ENCODE results near the gene RSPH6A. TPM values are rescaled to one million over a fixed set of nuclear protein-coding genes. Genes with fewer than 3 reads are reported as not detected.

Gene RSPH6A
- total RNA-seq, 1 experiment from 2014 or later: 0.39 TPM

DNA sequence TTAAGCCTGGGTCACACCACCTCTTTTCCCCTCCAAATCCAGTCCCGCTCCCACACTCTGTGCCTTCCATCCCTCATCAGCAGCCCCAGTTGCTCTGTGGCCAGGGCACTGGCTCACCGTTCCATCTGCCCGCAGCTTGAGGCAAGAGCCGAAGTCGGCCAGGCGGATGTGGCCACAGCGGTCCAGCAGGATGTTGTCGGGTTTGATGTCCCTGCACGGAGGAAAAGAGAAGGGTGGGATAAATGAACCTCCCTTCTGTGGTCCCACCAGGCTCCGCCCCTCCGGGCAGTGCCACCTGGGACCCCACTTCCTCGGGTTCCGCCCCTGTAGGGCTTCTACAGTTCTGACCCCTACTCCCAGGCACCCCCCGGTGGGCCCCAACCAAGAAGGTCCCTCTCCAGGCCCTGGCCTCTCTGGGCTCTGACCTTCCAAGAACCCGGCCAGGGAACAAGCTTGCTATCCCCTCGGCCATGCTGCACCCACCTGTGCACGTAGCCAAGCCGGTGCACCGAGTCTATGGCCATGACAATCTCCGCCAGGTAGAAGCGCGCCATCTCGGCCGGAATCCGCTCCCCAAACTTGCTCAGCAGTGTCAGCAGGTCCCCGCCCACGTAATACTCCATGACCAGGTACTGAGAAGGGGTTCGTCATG lies 37.0 kb downstream of the RSPH6A start:
- H3K27me3 ChIP-seq (ENCODE audit: insufficient read depth, low read depth): no peaks in the 10 kb centered on the region
- BruUV-seq (replicated peaks): no TSS peak
- no peak for TF ChIP-seq EZH2 (IDR thresholded peaks at IDR 0.05; ENCODE audit: low read depth)
- TF ChIP-seq, protein P1, sequence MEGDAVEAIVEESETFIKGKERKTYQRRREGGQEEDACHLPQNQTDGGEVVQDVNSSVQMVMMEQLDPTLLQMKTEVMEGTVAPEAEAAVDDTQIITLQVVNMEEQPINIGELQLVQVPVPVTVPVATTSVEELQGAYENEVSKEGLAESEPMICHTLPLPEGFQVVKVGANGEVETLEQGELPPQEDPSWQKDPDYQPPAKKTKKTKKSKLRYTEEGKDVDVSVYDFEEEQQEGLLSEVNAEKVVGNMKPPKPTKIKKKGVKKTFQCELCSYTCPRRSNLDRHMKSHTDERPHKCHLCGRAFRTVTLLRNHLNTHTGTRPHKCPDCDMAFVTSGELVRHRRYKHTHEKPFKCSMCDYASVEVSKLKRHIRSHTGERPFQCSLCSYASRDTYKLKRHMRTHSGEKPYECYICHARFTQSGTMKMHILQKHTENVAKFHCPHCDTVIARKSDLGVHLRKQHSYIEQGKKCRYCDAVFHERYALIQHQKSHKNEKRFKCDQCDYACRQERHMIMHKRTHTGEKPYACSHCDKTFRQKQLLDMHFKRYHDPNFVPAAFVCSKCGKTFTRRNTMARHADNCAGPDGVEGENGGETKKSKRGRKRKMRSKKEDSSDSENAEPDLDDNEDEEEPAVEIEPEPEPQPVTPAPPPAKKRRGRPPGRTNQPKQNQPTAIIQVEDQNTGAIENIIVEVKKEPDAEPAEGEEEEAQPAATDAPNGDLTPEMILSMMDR (conservative IDR thresholded peaks at IDR 0.05): no peak
- ChIA-PET CTCF (no interaction called here), POLR2A (ENCODE audit: unreplicated experiment) (no interaction called here)
- no peak for DNase-seq
- H2AFZ ChIP-seq: no peak overlapping the region
- peaks cover 36% of the 10 kb centered on the region for H3K4me1 ChIP-seq (replicated peaks; ENCODE audit: insufficient read depth)
- H3K4me2 ChIP-seq: no peak overlapping the region
- peaks cover 29% of the 10 kb centered on the region for H3K36me3 ChIP-seq (ENCODE audit: low read depth)
- peaks cover 9% of the 10 kb centered on the region for H4K20me1 ChIP-seq (ENCODE audit: insufficient read depth)
- no peaks in the 10 kb centered on the region for H3K9me2 ChIP-seq (ENCODE audit: insufficient read depth)
- H3K27ac ChIP-seq: no peak overlapping the region
- H3F3A ChIP-seq (ENCODE audit: insufficient read depth, low read depth): peaks cover 57% of the 10 kb centered on the region
- H3K79me2 ChIP-seq (ENCODE audit: low read depth): peaks cover 13% of the 10 kb centered on the region
- H3K9me3 ChIP-seq (ENCODE audit: insufficient read depth, low read depth): no peaks in the 10 kb centered on the region
- intact Hi-C loops (cut with micrococcal nuclease; ENCODE audit: unreplicated experiment): no loop called here
- no peak overlapping the region for H3K4me3 ChIP-seq

DNA sequence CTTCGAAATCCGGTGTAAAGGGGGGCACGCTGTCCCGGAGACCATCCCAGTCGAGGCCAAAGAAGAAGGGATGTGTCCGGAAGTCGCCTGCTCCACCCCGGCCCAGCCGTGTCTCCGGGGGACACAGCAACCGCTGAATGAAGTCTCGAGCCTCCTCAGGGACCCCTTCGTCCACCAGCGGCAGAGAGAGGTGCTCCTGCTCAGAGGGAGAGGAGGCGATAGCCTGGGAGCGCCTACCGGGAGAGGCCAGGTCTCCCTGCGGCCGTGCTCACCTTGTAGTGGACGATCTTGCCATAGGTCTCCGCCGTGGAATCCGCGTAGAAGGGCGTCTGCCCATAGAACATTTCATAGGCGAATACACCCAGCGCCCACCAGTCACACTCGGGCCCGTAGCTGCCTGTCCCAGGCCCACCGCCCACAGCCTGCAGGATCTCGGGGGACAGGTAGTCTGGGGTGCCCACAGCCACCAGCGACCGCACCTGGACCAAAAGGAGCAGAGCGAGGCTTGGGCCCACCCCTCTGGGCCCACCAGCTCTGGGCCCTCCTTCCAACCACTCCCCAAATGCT lies 37.6 kb downstream of the RSPH6A start:
- no peaks in the 10 kb centered on the region for H3K9me3 ChIP-seq (ENCODE audit: insufficient read depth, low read depth)
- H3K4me3 ChIP-seq: no peak overlapping the region
- no peaks in the 10 kb centered on the region for H3K9me2 ChIP-seq (ENCODE audit: insufficient read depth)
- DNase-seq: no peak
- H3K4me2 ChIP-seq: no peak overlapping the region
- no peak overlapping the region for H3K27ac ChIP-seq
- ChIA-PET CTCF (no interaction called here), POLR2A (ENCODE audit: unreplicated experiment) (no interaction called here)
- peaks cover 30% of the 10 kb centered on the region for H3K36me3 ChIP-seq (ENCODE audit: low read depth)
- no peaks in the 10 kb centered on the region for H3K27me3 ChIP-seq (ENCODE audit: insufficient read depth, low read depth)
- intact Hi-C loops (cut with micrococcal nuclease; ENCODE audit: unreplicated experiment): no loop called here
- no peak overlapping the region for H2AFZ ChIP-seq
- BruUV-seq (replicated peaks): no TSS peak
- no peak for TF ChIP-seq EZH2 (IDR thresholded peaks at IDR 0.05; ENCODE audit: low read depth)
- TF ChIP-seq, protein P1 (conservative IDR thresholded peaks at IDR 0.05): no peak
- H3K79me2 ChIP-seq (ENCODE audit: low read depth): peaks cover 13% of the 10 kb centered on the region
- H4K20me1 ChIP-seq (ENCODE audit: insufficient read depth): peaks cover 9% of the 10 kb centered on the region
- peaks cover 60% of the 10 kb centered on the region for H3F3A ChIP-seq (ENCODE audit: insufficient read depth, low read depth)
- peaks cover 30% of the 10 kb centered on the region for H3K4me1 ChIP-seq (replicated peaks; ENCODE audit: insufficient read depth)

DNA sequence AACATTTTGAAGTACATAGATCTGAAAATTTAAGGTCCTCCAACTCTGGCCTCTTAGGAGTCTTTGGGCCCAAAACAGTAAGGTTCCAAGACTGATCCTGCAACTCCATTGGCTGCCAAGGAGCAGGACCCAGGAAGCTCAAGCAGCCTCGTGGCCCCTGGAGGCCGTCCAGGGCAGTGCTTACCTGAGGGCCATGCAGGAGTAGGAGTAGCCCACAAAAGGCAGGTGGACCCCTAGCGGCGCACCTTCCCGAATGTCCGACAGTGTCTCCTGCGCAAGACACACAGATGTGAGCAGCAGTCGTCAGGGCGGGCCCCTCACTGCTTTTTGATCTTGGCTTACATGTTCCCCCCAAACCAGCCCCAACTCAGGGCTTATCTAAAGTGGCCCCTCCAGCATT lies 40.3 kb downstream of the RSPH6A start:
- H3K79me2 ChIP-seq (ENCODE audit: low read depth): peaks cover 2% of the 10 kb centered on the region; the same call in 1 of the 2 replicates
- no TSS peak for BruUV-seq (replicated peaks)
- intact Hi-C loops (cut with micrococcal nuclease; ENCODE audit: unreplicated experiment): no loop called here
- ChIA-PET POLR2A (ENCODE audit: unreplicated experiment) (no interaction called here), CTCF (no interaction called here)
- H3K4me1 ChIP-seq (replicated peaks; ENCODE audit: insufficient read depth): peaks cover 10% of the 10 kb centered on the region
- no peak overlapping the region for H3K27ac ChIP-seq
- no peak overlapping the region for H3K4me3 ChIP-seq
- peaks cover 9% of the 10 kb centered on the region for H4K20me1 ChIP-seq (ENCODE audit: insufficient read depth)
- H3K4me2 ChIP-seq: no peak overlapping the region
- H3K9me2 ChIP-seq (ENCODE audit: insufficient read depth): no peaks in the 10 kb centered on the region
- H3K9me3 ChIP-seq (ENCODE audit: insufficient read depth, low read depth): no peaks in the 10 kb centered on the region
- peaks cover 28% of the 10 kb centered on the region for H3K36me3 ChIP-seq (ENCODE audit: low read depth)
- DNase-seq: no peak
- no peaks in the 10 kb centered on the region for H3K27me3 ChIP-seq (ENCODE audit: insufficient read depth, low read depth)
- no peak overlapping the region for H2AFZ ChIP-seq
- peaks cover 62% of the 10 kb centered on the region; the same call in 1 of the 2 replicates for H3F3A ChIP-seq (ENCODE audit: insufficient read depth, low read depth)
- TF ChIP-seq, protein P1 (conservative IDR thresholded peaks at IDR 0.05): no peak; the same call in 1 of the 2 replicates
- TF ChIP-seq EZH2 (IDR thresholded peaks at IDR 0.05; ENCODE audit: low read depth): no peak

Measured in PC-9 (cell line).